Natural killer cell treated with Interleukin-12 subunit alpha and Interleukin-12 subunit beta and Interleukin-15 and Interleukin-18, amount 100 ng/mL, for 72 hours (primary cell): ENCODE results near the gene KCTD1. TPM values are rescaled to one million over a fixed set of nuclear protein-coding genes. Genes with fewer than 3 reads are reported as not detected.

Experiments
- ATAC-seq, 2 donors: fragments of 150-1000 bp; cut with Tn5 transposase in 1 of 2; sonication (Bioruptor Pico), chemical (Tn5 transposase) in 1 of 2; 2 replicates each; pipeline ENCODE4 v1.10.0; 2021
- DNase-seq: peaks from one replicate; pipeline ENCODE4 v3.0.0; 2022; ENCODE audit warnings: low spot score
- H3K27ac Mint-ChIP-seq, 2 donors: 1 replicate in 1 of 2; 2 replicates in 1 of 2; pipeline ENCODE4 v1.8.0; 2022; ENCODE audit warnings: mixed read lengths in 2 of 2, mild to moderate bottlenecking in 1 of 2, moderate library complexity in 1 of 2
- H3K27me3 Mint-ChIP-seq, 2 donors: 1 replicate in 1 of 2; 2 replicates in 1 of 2; pipeline ENCODE4 v1.8.0; 2022; ENCODE audit warnings: mixed read lengths in 2 of 2
- H3K36me3 Mint-ChIP-seq: one replicate; pipeline ENCODE4 v1.8.0; 2022; ENCODE audit warnings: mixed read lengths
- H3K4me1 Mint-ChIP-seq, 2 donors: 1 replicate in 1 of 2; 2 replicates in 1 of 2; pipeline ENCODE4 v1.8.0; 2022; ENCODE audit warnings: low read depth in 2 of 2, mixed read lengths in 2 of 2, mild to moderate bottlenecking in 1 of 2
- H3K4me3 Mint-ChIP-seq: one replicate; pipeline ENCODE4 v1.8.0; 2022; ENCODE audit warnings: mixed read lengths
- H3K9me3 Mint-ChIP-seq: 2 replicates; pipeline ENCODE4 v1.8.0; 2022; ENCODE audit warnings: mixed read lengths
- total RNA-seq, 2 donors: library from RNA; stranded (reverse); gene quantifications; one replicate each; pipeline ENCODE4 v1.2.3, GENCODE V29; 2022

KCTD1 gene
- total RNA-seq, 2 donors from 2014 or later = 4.0 to 4.5 TPM

- DNase-seq (no peak), ATAC-seq (no peak)
- H3K9me3 Mint-ChIP-seq = no peaks in the 10 kb centered on the region
- no peaks in the 10 kb centered on the region for H3K27me3 Mint-ChIP-seq
- no peaks in the 10 kb centered on the region for H3K36me3 Mint-ChIP-seq
- H3K4me3 Mint-ChIP-seq = no peak overlapping the region
- no peak overlapping the region for H3K27ac Mint-ChIP-seq
- no peaks in the 10 kb centered on the region for H3K4me1 Mint-ChIP-seq
These were observed 126.8 kb downstream of the KCTD1 start for GRCh38 chr18:26421503-26421902.

- DNase-seq (no peak), ATAC-seq (no peak)
- H3K36me3 Mint-ChIP-seq = no peaks in the 10 kb centered on the region
- no peak overlapping the region for H3K4me3 Mint-ChIP-seq
- H3K4me1 Mint-ChIP-seq = no peaks in the 10 kb centered on the region
- no peaks in the 10 kb centered on the region for H3K9me3 Mint-ChIP-seq
- no peak overlapping the region for H3K27ac Mint-ChIP-seq
- H3K27me3 Mint-ChIP-seq = no peaks in the 10 kb centered on the region
These were observed 128.6 kb downstream of the KCTD1 start for GRCh38 chr18:26419746-26420145.

GRCh38 chr18:26418225-26418624, 130.1 kb downstream of the KCTD1 start:
- no peak overlapping the region for H3K27ac Mint-ChIP-seq
- ATAC-seq = no peak
- H3K27me3 Mint-ChIP-seq = no peaks in the 10 kb centered on the region
- H3K4me3 Mint-ChIP-seq = no peak overlapping the region
- H3K4me1 Mint-ChIP-seq = no peaks in the 10 kb centered on the region
- no peaks in the 10 kb centered on the region for H3K9me3 Mint-ChIP-seq
- no peak for DNase-seq
- no peaks in the 10 kb centered on the region for H3K36me3 Mint-ChIP-seq

- H3K27me3 Mint-ChIP-seq = no peaks in the 10 kb centered on the region
- H3K27ac Mint-ChIP-seq = no peak overlapping the region
- no peaks in the 10 kb centered on the region for H3K4me1 Mint-ChIP-seq
- no peaks in the 10 kb centered on the region for H3K9me3 Mint-ChIP-seq
- H3K4me3 Mint-ChIP-seq = no peak overlapping the region
- DNase-seq = no peak
- H3K36me3 Mint-ChIP-seq = no peaks in the 10 kb centered on the region
- ATAC-seq = no peak
These were observed 131.2 kb downstream of the KCTD1 start for GRCh38 chr18:26417190-26417589.

GRCh38 chr18:26416652-26417150, 131.7 kb downstream of the KCTD1 start:
- no peak for ATAC-seq
- Mint-ChIP-seq H3K27ac (no peak overlapping the region), H3K4me1 (no peaks in the 10 kb centered on the region), H3K4me3 (no peak overlapping the region), H3K9me3 (no peaks in the 10 kb centered on the region), H3K36me3 (no peaks in the 10 kb centered on the region), H3K27me3 (no peaks in the 10 kb centered on the region)
- DNase-seq = no peak

GRCh38 chr18:26415631-26416030, 132.7 kb downstream of the KCTD1 start:
- Mint-ChIP-seq H3K27ac (no peak overlapping the region), H3K27me3 (no peaks in the 10 kb centered on the region), H3K4me3 (no peak overlapping the region), H3K4me1 (no peaks in the 10 kb centered on the region), H3K36me3 (no peaks in the 10 kb centered on the region), H3K9me3 (no peaks in the 10 kb centered on the region)
- ATAC-seq (no peak), DNase-seq (no peak)

- no peak overlapping the region for H3K4me3 Mint-ChIP-seq
- no peak for ATAC-seq
- no peaks in the 10 kb centered on the region for H3K27me3 Mint-ChIP-seq
- no peaks in the 10 kb centered on the region for H3K4me1 Mint-ChIP-seq
- no peaks in the 10 kb centered on the region for H3K36me3 Mint-ChIP-seq
- H3K9me3 Mint-ChIP-seq = no peaks in the 10 kb centered on the region
- H3K27ac Mint-ChIP-seq = no peak overlapping the region
- DNase-seq = no peak
These were observed 133.4 kb downstream of the KCTD1 start for GRCh38 chr18:26414901-26415440.

GRCh38 chr18:26409091-26409490, 139.3 kb downstream of the KCTD1 start:
- Mint-ChIP-seq H3K27ac (no peak overlapping the region), H3K9me3 (no peaks in the 10 kb centered on the region), H3K27me3 (peaks cover 0 to 8% of the 10 kb centered on the region in 2 donors), H3K36me3 (no peaks in the 10 kb centered on the region), H3K4me3 (no peak overlapping the region), H3K4me1 (no peaks in the 10 kb centered on the region)
- ATAC-seq (no peak), DNase-seq (no peak)

GRCh38 chr18:26407736-26408601, 140.4 kb downstream of the KCTD1 start:
- DNase-seq (no peak), ATAC-seq (no peak)
- H3K9me3 Mint-ChIP-seq = no peaks in the 10 kb centered on the region
- H3K27ac Mint-ChIP-seq = no peak overlapping the region
- no peak overlapping the region for H3K4me3 Mint-ChIP-seq
- H3K36me3 Mint-ChIP-seq = no peaks in the 10 kb centered on the region
- H3K27me3 Mint-ChIP-seq = peaks cover 0 to 8% of the 10 kb centered on the region in 2 donors
- H3K4me1 Mint-ChIP-seq = no peaks in the 10 kb centered on the region

- peaks cover 0 to 8% of the 10 kb centered on the region in 2 donors for H3K27me3 Mint-ChIP-seq
- no peaks in the 10 kb centered on the region for H3K4me1 Mint-ChIP-seq
- H3K4me3 Mint-ChIP-seq = no peak overlapping the region
- no peaks in the 10 kb centered on the region for H3K9me3 Mint-ChIP-seq
- DNase-seq (no peak), ATAC-seq (no peak)
- H3K36me3 Mint-ChIP-seq = no peaks in the 10 kb centered on the region
- no peak overlapping the region for H3K27ac Mint-ChIP-seq
These were observed 141.4 kb downstream of the KCTD1 start for GRCh38 chr18:26406854-26407517.

GRCh38 chr18:26406324-26406723, 142.0 kb downstream of the KCTD1 start:
- Mint-ChIP-seq H3K4me3 (no peak overlapping the region), H3K36me3 (no peaks in the 10 kb centered on the region), H3K9me3 (no peaks in the 10 kb centered on the region), H3K27ac (no peak overlapping the region), H3K27me3 (peaks cover 0 to 8% of the 10 kb centered on the region in 2 donors), H3K4me1 (no peaks in the 10 kb centered on the region)
- ATAC-seq (no peak), DNase-seq (no peak)

GRCh38 chr18:26405190-26405801, 143.1 kb downstream of the KCTD1 start:
- DNase-seq (no peak), ATAC-seq (peak in 1 of 2 donors; percentile 51)
- Mint-ChIP-seq H3K9me3 (no peaks in the 10 kb centered on the region), H3K27ac (no peak overlapping the region), H3K27me3 (peaks cover 0 to 8% of the 10 kb centered on the region in 2 donors), H3K36me3 (no peaks in the 10 kb centered on the region), H3K4me1 (no peaks in the 10 kb centered on the region), H3K4me3 (no peak overlapping the region)
